GM18508 (cell line): ENCODE data around the gene MS4A10.

Experiments used
- ATAC-seq: cut with Tn5 transposase; IDR thresholded peaks from one replicate; pipeline ENCODE4 v1.9.1; 2021; ENCODE audit warnings: moderate number of reproducible peaks; ENCODE audit not compliant: insufficient read depth, unreplicated experiment

Gene MS4A10

DNA sequence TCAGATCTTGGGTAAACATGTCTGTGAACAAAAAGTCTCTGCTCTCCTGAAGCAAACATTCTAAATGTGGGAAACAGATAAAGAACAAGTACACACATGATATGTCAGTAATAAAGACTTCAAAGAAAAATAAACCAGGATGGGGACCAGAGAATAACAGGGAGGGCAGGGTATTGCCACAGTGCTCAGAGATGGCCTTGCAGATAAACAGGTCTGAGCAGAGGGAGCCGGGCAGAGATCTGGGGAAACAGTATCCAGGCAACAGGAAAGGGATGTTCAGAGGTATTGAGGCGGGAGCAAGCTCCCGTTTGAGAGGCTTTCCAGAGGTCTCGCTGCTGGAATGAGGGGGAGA is 59.7 kb downstream of the MS4A10 start:
- no peak for ATAC-seq

DNA sequence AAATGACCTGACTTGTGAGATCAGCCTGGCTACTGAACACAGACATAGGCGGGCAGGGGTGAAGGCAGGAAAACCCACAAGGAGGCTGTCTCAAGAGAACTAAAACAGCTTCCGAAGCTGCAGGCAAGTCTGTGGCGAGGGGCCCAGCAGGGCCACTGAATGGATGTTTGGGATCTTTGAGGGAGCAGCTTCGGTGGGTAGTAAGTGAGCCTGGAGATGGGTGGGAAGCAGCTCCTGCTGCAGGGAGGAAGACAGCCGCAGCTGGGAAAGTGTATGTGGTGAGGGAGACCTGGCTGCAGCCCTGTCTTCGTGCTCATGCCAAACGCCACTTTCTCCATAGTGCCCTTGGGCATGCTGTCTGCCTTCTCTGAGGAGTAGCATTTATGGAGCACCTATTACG is 60.2 kb downstream of the MS4A10 start:
- ATAC-seq = no peak

DNA sequence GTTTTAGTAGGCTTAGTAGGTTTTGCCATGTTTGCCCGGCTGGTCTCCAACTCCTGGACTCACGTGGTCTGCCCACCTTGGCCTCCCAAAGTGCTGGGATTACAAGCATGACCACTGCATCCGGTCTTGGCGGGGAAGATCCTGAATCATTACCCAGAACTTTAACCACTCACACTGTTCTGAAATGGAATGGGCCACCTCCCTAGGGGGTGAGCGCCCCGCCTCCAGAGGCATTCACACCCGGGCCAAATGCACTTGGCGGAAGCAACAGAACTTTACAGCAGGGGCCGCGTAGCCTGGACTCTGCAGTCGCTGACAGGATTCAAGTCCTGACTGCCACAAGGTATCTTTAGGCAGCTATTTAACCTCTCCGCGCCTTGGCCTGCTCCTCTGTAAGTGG is 62.1 kb downstream of the MS4A10 start:
- no peak for ATAC-seq

DNA sequence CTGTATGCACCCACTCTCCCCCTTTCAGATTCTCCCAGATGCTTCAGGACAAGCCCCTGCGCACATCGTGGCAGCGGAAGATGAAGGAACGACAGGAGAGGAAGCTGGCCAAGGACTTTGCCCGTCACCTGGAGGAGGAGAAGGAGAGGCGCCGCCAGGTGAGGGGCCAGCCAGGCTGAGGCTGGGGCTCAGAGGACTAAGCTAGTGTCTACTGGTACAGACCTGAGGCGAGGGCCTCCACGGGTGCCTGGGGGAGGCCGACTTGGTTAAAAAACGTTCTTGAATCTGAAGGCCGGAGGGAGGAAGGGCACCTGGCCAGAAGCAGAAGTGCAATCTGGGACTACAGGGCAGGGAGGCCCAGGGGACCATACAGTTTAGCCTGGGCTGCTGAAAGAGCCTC is 62.8 kb downstream of the MS4A10 start:
- no peak for ATAC-seq

DNA sequence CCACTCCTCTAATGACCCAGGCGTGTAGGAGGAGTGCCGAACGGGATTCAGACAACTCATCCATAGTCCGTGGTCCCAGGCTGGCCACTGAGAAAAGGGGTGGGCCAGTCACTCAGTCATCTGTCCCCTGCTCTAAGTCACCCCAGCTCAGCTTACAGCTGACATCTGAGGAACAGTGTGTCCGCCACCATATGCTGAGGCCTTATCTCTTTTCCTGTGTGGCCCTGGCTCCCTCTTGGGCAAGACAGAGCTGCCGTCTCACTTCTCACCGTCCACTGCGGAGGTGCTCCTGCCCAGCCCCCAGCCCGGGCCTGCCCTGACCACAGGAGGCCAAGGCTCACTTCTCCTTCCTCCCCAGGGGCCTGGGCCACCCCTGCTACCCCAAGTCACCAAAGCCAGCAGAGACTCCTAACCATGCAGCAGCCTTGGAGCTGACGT is 63.6 kb downstream of the MS4A10 start:
- no peak for ATAC-seq

DNA sequence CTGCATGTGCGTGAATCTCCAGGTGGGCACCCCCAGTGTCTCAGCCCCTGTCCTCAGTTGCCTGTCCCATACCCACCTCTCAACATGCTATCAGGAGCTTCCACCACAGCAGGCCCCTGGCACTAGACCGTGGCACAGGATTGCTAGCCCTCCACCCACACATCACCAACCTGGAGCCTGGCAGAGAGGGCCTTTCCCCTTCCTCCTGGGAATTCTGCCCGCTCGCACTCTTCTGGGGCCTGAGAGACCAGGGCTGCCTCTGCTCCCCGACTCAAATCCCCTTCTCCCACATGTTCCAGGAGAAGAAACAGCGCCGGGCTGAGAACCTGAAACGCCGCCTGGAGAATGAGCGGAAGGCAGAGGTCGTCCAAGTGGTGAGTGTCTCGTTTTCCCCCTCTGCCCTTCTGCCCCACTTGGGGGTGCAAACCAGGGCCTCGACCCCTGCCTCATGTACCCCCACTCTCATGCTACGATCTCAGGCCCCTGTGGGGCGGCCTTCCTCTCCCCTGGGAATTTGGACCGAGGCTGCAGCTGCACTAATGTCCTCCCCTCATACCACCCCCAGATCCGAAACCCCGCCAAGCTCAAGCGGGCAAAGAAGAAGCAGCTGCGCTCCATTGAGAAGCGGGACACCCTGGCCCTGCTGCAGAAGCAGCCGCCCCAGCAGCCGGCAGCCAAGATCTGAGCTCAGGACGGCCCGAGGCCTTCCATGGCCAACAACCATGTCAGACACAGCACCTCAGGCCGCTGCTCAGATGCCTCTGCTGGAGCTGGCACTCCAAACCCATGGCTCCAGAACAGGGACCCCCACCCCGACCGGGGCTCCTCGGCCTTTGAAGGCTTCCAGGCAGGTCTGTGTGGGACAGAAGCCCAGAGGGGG is 64.7 kb downstream of the MS4A10 start:
- no peak for ATAC-seq
